ENCODE data around the gene CST1. TPM values are rescaled to one million over a fixed set of nuclear protein-coding genes. Genes with fewer than 3 reads are reported as not detected.
A peak's percentile ranks its signal among the peaks of the same experiment; 100 is the strongest.
"Not testable (repeated sequence)": the region's sequence is repeated elsewhere in the genome, so short reads cannot be mapped to it uniquely, and the experiment has no call there.

Gene CST1, protein sequence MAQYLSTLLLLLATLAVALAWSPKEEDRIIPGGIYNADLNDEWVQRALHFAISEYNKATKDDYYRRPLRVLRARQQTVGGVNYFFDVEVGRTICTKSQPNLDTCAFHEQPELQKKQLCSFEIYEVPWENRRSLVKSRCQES
- total RNA-seq (2014; rRNA removed; shearing (Covaris generic); ENCODE audit: low replicate concordance): not detected in 2 replicates

DNA sequence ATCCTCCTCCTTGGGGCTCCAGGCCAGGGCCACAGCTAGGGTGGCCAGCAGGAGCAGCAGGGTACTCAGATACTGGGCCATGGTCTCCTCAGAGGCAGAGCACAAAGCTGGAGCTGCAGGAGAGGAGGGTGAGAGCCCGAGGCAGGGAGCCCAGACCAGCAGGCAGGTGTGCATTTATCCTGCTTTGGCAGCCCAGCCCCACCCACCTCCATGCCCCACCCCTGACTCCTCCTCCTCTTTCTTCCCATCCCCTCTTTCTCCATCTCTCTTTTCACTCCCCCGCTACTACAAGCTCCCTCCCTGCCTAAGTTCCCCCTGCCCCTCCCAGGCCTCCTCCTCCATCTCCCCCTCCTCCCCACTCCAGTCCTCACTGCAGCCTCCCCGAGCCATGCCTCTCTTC lies at the start of gene CST1:
CST1 (minus strand) TSS at position 150 of the 400 bp plus-strand sequence; CDS start at position 81, 69 bp downstream.
- H3K27me3 ChIP-seq, H3K4me3 ChIP-seq, H3K9me3 ChIP-seq, H3K36me3 ChIP-seq, DNase-seq: not testable (repeated sequence)

DNA sequence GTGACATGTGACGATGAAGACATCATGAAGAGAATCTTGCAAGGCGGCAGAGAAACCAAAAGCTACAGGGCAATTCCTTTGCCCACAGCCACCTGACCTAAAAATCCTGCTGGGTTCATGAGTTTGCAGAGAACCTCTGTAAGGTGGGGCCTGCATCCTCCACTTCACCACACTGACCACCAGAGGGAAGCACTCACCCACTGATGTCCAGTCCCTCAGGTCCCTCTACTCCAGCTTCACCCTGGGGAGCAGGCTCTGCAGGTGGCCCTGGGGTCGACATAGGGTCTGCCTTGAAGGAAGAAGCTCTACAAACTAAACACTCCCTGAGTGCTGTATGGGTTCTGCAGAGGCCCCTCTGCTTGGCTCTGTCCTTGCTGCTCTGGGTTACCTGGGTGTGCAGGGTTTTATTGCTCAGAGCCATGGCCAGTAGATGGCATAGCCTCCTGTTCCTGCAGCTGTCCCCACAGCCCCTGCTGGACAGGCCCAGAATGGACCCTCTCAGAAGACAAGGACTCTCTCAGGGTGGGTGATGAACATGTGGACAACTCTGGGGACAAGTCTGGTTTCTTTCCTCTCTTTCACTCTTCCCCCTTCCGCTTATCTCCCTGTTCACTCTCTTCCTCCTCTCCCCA lies 48.6 kb upstream of the CST1 start:
- not testable (repeated sequence) for H3K4me3 ChIP-seq, H3K27me3 ChIP-seq, H3K9me3 ChIP-seq, H3K36me3 ChIP-seq
- peak; percentile 30 for DNase-seq

DNA sequence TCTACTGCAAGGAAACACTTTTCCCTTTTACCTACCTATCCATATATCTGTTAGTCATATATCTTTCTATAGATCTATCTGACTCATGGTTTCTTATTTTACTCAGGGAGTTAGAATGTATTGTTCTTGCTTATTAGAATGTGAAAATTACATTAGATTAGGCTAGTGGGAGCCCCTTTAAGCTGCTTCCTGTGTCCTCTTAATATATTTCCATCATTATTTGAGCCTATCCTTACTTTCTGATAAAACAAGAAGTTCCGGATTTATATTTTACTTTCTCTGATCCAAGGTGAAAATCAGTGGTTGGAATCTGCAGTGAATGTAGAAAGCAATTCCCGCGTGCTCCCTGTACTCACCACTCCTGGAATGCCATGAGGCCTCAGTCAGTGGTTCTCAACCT lies 44.8 kb upstream of the CST1 start:
- DNase-seq: no peak
- no peaks in the 10 kb centered on the region for H3K9me3 ChIP-seq
- no peaks in the 10 kb centered on the region for H3K36me3 ChIP-seq
- H3K27me3 ChIP-seq: no peaks in the 10 kb centered on the region
- H3K4me3 ChIP-seq: no peak overlapping the region

DNA sequence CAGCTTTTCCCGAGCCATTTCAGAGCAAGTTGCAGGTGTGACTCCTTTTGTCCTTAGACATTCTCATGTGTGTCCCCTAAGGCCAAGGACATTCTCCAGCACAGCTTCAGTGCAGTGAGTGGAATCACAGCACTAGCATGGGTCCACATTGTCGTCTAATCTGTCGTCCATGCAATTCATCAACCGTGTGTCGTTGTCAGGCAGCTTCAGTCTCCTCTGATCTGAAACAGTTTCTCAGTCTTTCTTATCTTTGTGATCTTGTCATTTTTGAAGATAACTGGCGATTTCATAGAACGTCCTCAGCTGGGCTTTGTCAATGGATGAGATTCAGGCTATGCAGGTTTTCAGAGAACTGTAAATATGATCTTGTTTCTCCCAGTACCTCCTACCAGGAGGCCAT lies 44.1 kb upstream of the CST1 start:
- H3K36me3 ChIP-seq: no peaks in the 10 kb centered on the region
- H3K9me3 ChIP-seq: no peaks in the 10 kb centered on the region
- H3K4me3 ChIP-seq: no peak overlapping the region
- no peaks in the 10 kb centered on the region for H3K27me3 ChIP-seq
- no peak for DNase-seq

DNA sequence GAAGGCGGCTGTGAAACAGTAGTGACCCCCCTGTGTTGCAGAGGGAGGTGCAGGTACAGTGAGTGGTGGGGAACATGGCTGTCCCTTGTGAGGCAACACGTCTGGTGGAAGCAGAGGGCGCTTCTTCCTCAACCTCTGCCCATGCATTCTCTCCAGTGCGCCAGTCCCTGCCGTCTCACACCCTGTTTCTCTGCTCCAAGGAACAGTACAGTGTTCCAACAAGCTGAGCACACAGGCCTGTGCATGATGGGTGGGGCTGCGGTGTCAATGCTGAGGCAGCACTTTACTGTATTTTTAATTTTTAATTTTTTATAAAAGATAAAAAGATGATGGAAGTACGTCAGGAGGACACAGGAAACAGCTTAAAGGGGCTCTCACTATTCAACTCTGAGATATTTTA lies 43.3 kb upstream of the CST1 start:
- Histone ChIP-seq H3K9me3 (no peaks in the 10 kb centered on the region), H3K27me3 (no peaks in the 10 kb centered on the region), H3K4me3 (no peak overlapping the region), H3K36me3 (no peaks in the 10 kb centered on the region)
- DNase-seq: no peak

DNA sequence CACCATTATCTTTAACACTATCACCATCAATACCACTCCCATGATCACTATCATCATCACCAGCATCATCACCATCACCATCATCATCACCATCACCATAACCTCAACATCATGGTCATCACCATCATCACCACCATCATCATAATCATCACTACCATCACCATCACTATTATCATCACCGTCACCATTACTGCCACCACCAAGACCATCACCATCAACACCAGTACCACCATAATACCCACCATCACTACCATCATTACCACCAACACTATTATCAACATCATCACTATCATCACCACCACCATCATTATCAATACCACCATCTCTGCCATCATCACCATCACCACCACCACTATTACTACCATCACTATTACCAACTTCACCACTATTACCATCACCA lies 32.7 kb upstream of the CST1 start:
- Histone ChIP-seq H3K27me3 (no peaks in the 10 kb centered on the region), H3K9me3 (no peaks in the 10 kb centered on the region), H3K36me3 (no peaks in the 10 kb centered on the region), H3K4me3 (no peak overlapping the region)
- DNase-seq: no peak

DNA sequence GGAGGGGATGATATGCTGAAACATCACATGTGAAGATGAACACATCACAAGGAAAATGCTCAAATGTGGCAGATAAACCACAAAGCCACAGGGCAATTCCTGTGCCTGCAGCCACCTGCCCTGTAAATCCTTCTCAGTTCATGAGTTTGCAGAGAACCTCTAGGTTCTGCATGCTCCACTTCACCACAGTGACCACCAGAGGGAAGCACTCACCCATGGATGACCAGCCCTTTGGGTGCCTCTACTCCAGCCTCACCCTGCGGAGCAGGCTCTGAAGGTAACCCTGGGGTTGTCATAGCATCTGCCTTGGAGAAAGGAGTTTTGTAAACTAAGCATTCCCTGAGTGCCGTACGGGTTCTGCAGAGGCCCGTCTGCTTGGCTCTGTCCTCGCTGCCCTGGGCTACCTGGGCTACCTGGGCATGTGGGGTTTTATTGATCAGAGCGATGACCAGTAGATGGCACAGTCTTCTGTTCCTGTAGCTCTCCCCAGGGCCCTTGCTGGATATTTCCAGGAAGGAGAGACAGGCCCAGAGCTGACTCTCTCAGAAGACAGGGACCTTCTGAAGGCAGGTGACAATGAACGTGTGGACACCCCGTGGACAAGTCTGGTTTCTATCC lies 31.7 kb upstream of the CST1 start:
- no peaks in the 10 kb centered on the region for H3K27me3 ChIP-seq
- no peaks in the 10 kb centered on the region for H3K36me3 ChIP-seq
- H3K9me3 ChIP-seq: no peaks in the 10 kb centered on the region
- DNase-seq: peak; percentile 11
- H3K4me3 ChIP-seq: no peak overlapping the region

DNA sequence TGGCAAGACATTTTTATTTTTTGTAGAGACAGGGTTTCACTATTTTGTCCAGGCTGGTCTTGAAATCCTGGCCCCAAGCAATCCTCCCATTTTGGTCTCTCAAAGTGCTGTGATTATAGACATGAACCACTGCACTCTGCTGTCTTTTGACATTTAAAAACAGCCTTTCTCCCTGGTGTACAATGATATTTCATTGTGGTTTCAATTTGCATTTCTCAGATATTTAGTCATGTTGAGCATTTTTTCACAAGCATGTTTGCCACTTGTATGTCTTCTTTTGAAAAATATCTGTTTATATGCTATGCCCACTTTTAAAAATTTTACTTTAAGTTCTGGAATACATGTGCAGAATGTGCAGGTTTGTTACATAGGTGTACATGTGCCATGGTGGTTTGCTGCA lies 27.9 kb upstream of the CST1 start:
- H3K4me3 ChIP-seq, H3K36me3 ChIP-seq, H3K9me3 ChIP-seq, DNase-seq, H3K27me3 ChIP-seq: not testable (repeated sequence)

DNA sequence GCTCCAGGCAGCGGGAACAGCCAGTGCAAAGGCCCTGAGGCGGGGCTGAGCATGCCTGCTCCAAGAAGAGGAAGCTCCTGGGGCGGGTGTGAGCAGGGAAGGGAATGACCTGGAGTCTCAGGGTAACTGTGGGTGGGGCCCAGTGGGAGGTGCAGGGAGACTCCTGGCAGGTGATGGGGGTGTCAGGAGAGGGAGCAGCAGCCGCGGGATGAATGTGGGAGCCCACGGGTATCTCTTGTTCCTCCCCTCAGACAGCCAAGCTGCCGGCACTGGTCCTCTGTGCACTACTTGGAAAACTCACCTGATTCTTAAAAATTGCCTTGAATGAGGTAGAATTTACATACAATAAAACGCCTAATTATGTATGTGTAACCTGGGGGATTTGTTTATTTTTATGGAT lies 26.6 kb upstream of the CST1 start:
- not testable (repeated sequence) for H3K36me3 ChIP-seq, H3K4me3 ChIP-seq, H3K27me3 ChIP-seq, DNase-seq, H3K9me3 ChIP-seq

DNA sequence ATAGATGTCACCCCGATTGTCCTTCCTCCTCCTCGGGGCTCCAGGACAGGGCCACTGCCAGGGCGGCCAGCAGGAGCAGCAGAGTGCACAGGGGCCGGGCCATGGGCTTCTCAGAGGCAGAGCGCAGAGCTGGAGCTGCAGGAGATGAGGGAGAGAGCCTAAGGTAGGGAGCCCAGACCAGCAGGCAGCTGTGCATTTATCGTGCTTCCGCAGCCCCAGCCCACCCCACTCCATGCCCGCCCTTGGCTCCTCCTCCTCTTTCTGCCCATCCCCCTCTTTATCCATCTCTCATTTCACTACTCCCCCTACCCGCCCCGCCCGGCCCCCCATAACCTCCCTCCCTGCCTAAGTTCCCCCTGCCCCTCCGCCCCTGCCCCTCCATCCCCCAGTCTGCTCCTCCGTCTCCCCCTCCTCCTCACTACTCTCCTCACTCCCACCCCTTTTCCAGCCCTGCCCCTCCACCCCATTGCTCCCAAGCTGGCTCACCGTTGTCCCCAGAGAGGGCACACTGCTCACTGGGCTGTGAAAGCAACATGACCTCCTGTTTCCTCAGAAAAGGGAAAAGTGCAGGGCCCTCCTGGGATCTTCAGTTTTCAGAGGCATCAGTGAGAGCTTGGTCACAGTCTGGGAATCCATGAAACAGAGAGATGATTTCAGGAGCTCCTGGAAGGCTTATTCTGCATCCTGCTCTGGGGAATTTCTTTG lies 25.5 kb upstream of the CST1 start:
- H3K9me3 ChIP-seq: no peaks in the 10 kb centered on the region
- no peaks in the 10 kb centered on the region for H3K27me3 ChIP-seq
- DNase-seq: no peak
- H3K36me3 ChIP-seq: no peaks in the 10 kb centered on the region
- no peak overlapping the region for H3K4me3 ChIP-seq

DNA sequence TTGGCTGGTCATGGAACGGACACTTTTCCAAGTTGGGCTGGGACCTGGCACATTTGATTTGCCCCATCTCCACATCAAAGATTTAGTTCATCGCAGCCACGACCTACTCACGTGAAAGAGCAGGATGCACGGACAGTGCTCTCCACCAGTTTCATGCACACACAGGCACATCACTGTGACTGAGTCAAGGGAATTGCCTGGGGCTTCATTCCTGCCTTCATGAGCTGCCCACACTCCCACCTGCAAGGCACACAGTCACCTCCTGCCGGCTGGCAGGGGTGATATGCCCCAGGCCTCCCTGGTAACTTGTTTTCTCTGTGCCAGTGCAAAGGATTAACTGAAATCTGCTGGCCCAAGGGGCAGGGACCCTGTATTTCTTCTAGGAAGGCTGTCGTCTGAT lies 23.3 kb upstream of the CST1 start:
- Histone ChIP-seq H3K4me3 (no peak overlapping the region), H3K36me3 (no peaks in the 10 kb centered on the region), H3K27me3 (no peaks in the 10 kb centered on the region), H3K9me3 (no peaks in the 10 kb centered on the region)
- DNase-seq: no peak

DNA sequence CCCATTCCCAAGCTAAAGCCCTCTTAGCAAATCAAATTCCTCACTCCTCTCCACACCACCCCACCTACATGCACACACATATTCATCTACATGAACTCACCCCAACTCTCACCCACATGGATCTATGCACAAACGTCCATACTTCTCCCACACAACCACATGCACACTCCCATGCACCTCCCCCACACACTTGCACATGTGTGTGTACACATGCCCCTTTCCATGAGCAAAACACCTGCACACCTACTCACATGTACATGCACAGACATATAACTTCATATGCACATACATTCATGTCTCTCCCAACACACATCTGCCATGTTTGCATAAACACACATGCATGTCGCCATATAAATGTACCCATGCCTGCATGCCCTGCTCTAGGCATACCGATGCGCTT lies 22.8 kb upstream of the CST1 start:
- DNase-seq: no peak
- Histone ChIP-seq H3K27me3 (no peaks in the 10 kb centered on the region), H3K4me3 (no peak overlapping the region), H3K9me3 (no peaks in the 10 kb centered on the region), H3K36me3 (no peaks in the 10 kb centered on the region)

DNA sequence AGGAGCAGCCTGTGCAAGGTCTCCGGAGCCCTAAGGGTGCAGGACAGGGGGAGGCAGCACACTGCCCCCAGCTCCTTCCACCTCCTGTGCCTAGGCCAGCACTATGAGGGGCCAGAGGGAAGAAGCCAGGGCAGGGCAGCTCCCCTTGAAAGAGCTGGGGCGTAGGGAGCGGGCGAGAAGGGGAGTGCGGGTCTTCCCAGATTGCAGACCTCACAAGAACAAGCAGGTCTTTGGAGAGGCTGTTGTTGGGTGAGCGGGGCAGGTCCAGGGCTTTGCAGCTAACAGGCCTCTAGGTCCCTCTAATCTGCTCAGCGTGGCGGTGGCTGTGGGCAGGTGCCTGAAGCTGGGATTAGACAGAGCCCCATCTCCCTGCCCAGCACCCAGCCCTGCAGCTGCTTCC lies 22.4 kb upstream of the CST1 start:
- Histone ChIP-seq H3K27me3 (no peaks in the 10 kb centered on the region), H3K9me3 (no peaks in the 10 kb centered on the region), H3K36me3 (no peaks in the 10 kb centered on the region), H3K4me3 (no peak overlapping the region)
- no peak for DNase-seq

DNA sequence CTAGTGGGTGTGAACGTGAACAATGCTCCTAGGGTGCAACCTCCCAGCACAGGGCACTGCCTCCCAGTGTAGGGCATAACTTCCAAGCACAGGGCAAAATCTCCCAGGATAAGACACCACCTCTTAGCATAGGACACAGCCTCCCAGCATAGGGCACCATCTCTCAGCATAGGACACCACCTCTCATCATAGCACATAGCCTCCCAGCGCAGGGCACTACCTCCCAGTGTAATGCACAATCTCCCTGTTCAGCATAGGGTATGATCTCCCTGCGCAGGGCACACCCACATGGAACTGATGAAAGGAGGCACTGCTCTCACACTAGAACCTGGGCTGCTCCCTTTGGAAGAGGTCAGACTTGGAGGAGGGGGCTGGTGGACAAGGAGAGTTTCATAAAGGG lies 21.3 kb upstream of the CST1 start:
- no peak for DNase-seq
- no peaks in the 10 kb centered on the region for H3K9me3 ChIP-seq
- no peaks in the 10 kb centered on the region for H3K27me3 ChIP-seq
- H3K36me3 ChIP-seq: no peaks in the 10 kb centered on the region
- H3K4me3 ChIP-seq: no peak overlapping the region

DNA sequence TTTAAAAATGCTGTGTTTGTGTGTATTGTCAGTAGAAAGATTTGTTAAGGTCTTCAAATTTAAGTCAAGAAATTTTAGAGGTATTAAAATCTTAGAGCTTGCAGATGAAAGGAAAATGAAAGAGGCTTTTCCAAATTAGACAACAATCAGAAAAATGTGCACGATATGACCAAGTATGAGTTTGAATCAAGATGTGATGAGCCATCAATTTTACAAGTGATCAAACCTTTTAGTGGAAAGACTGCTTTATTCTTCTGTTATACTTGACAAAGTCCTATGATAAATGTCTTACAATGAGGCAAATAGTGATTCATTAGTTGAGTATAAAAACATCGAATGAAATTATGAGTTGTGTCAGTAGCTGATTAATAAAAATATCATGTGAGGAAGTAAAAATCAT lies 19.6 kb upstream of the CST1 start:
- no peaks in the 10 kb centered on the region for H3K9me3 ChIP-seq
- no peaks in the 10 kb centered on the region for H3K36me3 ChIP-seq
- H3K4me3 ChIP-seq: no peak overlapping the region
- no peak for DNase-seq
- H3K27me3 ChIP-seq: no peaks in the 10 kb centered on the region

DNA sequence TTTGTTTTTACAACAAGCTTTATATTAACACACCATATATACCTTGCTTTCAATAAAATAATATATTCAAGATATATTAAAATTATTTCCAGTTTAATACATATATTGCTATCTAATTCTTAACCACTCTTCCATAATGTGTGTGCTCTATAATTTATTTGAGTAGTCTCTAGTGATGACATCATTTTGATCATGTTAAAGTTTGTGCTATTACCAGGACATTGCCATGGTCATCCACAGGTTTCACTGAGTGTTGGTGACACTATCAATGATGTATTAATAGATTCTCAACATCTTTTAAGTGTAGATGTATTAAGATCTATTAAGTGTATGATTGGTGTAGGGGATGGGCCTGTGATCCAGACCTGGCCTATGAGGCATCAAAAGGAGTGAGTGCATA lies 17.8 kb upstream of the CST1 start:
- DNase-seq, H3K9me3 ChIP-seq, H3K4me3 ChIP-seq, H3K36me3 ChIP-seq, H3K27me3 ChIP-seq: not testable (repeated sequence)

DNA sequence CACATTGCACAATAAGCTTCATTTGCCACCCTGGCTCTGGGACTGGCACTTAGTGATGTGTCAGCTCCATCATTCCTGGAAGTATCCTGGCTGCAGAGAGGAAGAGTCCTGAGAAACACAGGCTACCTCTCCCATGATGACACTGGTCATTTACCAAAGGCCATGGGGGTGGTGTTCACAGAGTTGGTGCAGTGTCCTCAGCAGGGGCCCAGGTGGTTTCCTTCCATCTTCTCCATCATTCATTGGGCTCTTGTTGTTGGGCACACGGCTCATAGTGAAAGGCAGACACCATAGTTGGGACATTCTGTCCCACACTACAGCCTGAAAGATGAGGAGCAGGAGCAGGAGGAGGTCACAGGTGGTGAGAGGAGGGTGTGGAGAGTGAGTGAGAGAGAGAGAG lies 15.8 kb upstream of the CST1 start:
- DNase-seq: no peak
- Histone ChIP-seq H3K27me3 (no peaks in the 10 kb centered on the region), H3K36me3 (no peaks in the 10 kb centered on the region), H3K4me3 (no peak overlapping the region), H3K9me3 (no peaks in the 10 kb centered on the region)

DNA sequence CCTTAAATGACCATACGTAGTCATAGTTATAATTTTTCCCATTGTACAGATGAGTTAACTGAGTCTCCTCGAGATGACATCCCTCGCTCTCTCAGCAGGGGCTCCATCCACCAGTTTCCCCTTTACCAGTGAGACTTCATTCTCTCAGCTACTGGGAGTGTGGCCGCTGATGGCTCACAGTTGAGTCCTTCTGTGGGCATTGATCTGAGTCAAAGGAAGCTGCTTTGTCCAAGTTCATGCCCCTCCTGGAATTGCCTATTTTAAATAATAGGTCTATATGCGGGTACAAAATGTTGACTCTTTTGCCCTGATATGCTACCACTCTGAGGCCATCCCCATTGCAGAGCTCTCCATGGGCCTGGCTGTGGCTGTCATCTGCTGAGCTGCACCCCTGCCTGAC lies 14.8 kb upstream of the CST1 start:
- DNase-seq: no peak
- Histone ChIP-seq H3K36me3 (no peaks in the 10 kb centered on the region), H3K9me3 (no peaks in the 10 kb centered on the region), H3K27me3 (no peaks in the 10 kb centered on the region), H3K4me3 (no peak overlapping the region)

Data from MG63 (cell line).